ENCODE results near the gene SLA2.

The SLA2 gene

DNA sequence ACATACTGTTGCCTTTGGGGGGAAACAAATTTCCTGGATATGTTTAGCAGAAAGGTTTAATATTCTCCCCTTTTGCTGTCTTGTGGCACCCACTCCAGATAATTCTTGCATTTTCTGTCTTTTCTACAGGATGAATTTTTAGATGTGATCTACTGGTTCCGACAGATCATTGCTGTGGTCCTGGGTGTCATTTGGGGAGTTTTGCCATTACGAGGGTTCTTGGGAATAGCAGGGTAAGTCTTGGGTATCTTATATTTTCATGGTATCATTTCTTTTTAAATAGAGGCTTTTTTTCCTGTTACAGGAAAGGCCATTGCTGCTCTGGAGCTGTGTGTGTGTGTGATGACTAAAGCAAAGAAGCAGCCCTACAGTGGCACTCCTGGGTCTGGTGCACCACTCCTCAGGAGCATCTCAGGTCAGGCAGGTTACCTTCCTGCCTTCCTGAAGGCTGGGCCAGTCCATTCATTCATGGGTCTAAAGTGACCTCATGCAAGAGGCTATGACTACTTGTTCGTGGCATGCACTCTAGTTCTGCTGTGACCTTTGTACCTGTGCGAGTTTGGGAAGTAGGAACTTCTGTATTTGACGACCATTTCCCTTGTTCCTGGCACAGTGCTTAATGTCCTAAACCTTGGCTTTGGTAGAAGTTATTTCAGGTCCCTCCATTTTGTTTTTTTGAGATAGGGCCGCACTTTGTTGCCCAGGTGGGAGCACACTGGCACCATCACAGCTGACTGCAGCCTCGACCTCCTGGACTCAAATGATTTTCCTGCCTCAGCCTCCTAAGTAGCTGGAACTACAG lies 38.2 kb downstream of the SLA2 start:
- no peak for DNase-seq (ENCODE audit: low read depth)

- no peak for DNase-seq (ENCODE audit: low read depth)
Observed at GRCh38 chr20:36606158-36607066, 39.6 kb downstream of the SLA2 start.

- DNase-seq (ENCODE audit: low read depth): peak; percentile 97
Observed at GRCh38 chr20:36605399-36606157, 40.4 kb downstream of the SLA2 start, which contains the start of gene RAB5IF. Gene RAB5IF (plus strand): TSS chr20:36605779. CDS start chr20:36605952, 173 bp downstream.

DNA sequence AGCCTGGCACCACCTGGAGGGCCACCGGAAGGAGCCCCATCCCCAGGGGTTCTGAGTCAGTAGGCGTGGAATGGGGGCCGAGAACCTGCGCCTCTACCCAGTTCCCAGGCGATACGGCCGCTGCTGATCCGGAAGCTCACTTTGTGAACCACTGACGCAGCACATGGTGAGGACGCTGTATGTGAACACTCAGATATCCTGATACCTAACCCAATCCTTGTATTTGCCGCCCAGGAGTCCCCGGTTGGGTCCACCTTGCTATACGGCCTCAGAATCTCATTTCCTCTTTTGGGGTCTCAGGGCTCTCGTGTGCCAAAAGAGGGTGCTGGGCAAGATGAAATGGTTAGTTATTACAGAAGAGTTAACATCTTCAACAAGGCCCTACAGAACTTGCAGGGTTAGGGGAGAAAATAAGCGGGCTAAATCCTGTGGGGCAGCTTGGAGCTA lies 41.0 kb downstream of the SLA2 start:
- peak; percentile 46 for DNase-seq (ENCODE audit: low read depth)

DNA sequence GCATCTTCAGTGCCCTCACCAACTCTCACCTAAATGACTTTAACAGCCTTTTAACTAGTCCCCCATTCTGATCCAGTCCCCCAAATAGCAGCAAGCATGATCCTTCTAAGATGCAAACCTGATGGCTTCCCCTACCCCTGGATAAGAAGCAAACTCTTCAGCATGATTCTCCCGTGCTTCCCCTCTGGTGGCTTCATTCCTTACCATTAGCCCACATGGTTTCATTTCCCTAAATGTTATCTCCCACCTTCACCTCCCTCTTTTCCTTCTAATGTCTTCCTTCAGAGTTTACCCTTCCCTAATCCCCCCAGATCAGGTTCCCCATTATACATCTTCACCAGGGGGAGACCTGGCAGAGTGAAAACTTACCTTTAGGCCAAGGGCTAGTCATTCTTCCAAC lies 44.5 kb downstream of the SLA2 start:
- no peak for DNase-seq (ENCODE audit: low read depth)

DNA sequence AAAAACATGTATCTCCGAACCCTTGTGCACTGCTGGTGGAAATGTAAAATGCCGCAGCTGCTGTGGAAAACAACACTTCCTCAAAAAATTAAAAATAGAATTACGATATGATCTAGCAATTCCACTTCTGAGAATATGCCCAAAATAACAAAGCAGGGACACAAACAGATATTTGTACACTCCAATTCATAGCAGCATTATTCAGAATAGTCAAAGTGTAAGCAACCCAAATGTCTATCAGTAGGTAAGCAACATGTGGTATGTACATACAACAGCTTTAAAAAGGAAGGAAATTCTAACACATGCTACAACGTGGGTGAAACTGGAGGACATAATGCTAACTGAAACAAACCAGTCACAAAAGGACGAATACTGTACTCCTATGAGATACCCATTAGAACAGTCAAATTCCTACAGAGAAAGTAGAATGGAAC lies 46.1 kb downstream of the SLA2 start:
- DNase-seq (ENCODE audit: low read depth): no peak

- no peak for DNase-seq (ENCODE audit: low read depth)
Observed at GRCh38 chr20:36593347-36593929, 52.6 kb downstream of the SLA2 start.

GRCh38 chr20:36591854-36592641 lies 53.9 kb downstream of the SLA2 start:
- peak; percentile 65 for DNase-seq (ENCODE audit: low read depth)

DNA sequence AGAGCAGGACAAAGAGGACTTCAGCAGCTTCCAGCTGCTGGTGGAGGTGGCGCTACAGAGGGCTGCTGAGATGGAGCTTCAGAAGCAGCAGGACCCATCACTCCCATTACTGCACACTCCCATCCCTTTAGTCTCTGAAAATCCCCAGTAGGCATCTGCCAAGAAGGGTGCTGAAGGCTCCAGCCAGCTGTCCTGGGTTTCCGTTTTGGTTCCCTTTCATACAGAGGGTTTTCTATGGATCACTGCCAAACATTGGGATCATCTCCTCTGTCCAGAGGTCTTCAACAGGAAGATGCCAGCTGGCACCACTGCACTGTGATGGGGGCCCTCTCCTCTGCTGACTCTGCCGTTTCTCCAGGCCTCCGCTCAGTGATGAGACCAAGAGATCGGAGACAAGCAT lies 54.7 kb downstream of the SLA2 start:
- no peak for DNase-seq (ENCODE audit: low read depth)

- DNase-seq (ENCODE audit: low read depth): no peak
Observed at GRCh38 chr20:36587388-36588070, 58.5 kb downstream of the SLA2 start.

GRCh38 chr20:36585410-36586125 lies 60.4 kb downstream of the SLA2 start:
- no peak for DNase-seq (ENCODE audit: low read depth)

DNA sequence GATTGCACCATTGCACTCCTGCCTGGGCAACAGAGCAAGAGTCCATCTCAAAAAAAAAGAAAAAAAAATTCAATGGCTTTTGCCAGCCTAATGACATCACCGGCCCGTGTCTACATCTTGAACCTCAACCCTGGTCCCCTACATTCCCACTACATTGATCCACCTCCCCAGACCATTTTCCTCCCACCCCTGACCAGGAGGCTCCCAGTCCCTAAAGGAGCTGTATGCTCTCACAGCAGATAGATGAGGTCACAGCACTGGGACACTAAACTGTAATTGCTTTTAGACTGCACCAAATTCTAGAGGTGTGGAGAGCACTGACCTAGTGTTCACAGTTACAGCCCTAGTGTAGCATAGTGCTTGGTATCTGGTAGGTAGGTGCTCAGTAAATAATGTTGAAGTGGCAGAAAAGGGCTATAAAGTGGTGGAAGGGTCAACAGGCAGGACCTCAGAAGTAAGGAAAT lies 61.9 kb downstream of the SLA2 start:
- no peak for DNase-seq (ENCODE audit: low read depth)

GRCh38 chr20:36582821-36583220 lies 63.2 kb downstream of the SLA2 start:
- DNase-seq (ENCODE audit: low read depth): no peak

DNA sequence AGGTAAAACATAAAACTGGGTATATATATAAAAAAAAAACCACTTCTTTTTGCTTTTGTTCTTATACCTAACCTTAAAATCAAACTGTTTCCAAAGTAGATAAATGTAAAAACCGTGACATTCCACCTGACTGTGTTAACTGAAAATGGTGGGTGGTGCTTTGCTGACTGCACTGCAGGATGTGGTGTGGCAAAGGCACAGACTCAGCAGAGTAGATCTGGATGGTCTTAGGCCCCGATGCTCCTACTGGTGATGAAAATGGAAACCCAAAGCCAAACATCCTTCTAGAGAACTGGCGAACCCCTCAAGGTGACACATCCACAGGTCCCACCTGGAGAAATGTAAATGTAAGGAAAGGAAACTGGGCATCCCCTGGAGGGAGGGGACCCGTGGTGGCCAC lies 63.7 kb downstream of the SLA2 start:
- no peak for DNase-seq (ENCODE audit: low read depth)

- DNase-seq (ENCODE audit: low read depth): no peak
Observed at GRCh38 chr20:36579996-36580545, 65.9 kb downstream of the SLA2 start.

DNA sequence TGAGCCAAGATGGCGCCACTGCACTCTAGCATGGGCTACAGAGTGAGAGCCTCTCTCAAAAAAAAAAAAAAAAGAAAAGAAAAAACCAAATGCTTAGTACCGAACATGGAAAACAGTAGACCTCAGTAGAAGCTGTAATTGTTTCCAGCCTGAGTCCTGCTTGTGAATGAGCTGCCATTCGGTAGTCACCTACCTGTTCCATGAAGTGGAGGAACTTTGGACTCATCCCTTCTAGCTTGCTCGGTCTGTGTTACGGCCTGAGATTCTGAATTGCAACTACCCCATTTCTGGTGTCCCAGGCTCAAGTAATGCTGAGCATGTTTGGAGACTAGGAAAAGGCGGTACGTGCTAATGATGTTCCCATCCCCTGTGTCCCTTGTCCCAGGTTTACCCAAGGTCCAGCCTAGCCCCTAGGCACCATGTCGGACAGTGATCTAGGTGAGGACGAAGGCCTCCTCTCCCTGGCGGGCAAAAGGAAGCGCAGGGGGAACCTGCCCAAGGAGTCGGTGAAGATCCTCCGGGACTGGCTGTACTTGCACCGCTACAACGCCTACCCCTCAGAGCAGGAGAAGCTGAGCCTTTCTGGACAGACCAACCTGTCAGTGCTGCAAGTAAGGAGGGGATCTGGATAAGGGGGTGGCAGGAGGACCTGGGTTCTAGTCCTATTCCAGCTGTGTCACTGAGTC lies 67.5 kb downstream of the SLA2 start:
- DNase-seq (ENCODE audit: low read depth): no peak

- DNase-seq (ENCODE audit: low read depth): no peak
Observed at GRCh38 chr20:36576081-36576445, 69.9 kb downstream of the SLA2 start.

- DNase-seq (ENCODE audit: low read depth): peak; percentile 18
Observed at GRCh38 chr20:36574366-36575135, 71.4 kb downstream of the SLA2 start.
